ENCODE data around the gene ARHGAP10.

ARHGAP10 gene

GRCh38 chr4:147683717-147684700 lies 47.9 kb upstream of the ARHGAP10 start, which contains the start of gene PRMT9:
Gene PRMT9 (minus strand): TSS chr4:147684163. CDS start chr4:147683987, 176 bp downstream.
- TF ChIP-seq ZBTB7A (IDR thresholded peaks at IDR 0.05; ENCODE audit: low read depth) (peak; percentile 78; the same call in 1 of the 2 replicates), CREB1 (IDR thresholded peaks at IDR 0.05; ENCODE audit: low read depth) (peak; percentile 95), USF1 (IDR thresholded peaks at IDR 0.05) (peak; percentile 71), EP300 (IDR thresholded peaks at IDR 0.05; ENCODE audit: borderline replicate concordance) (no peak; the same call in 1 of the 2 replicates), TCF12 (IDR thresholded peaks at IDR 0.05; ENCODE audit: low read depth) (peak; percentile 74), CEBPB (IDR thresholded peaks at IDR 0.05) (0 out of 2 replicates have a peak, but pooled peaks have one; percentile 4), MAX (IDR thresholded peaks at IDR 0.05) (peak; percentile 84), RAD21 (IDR thresholded peaks at IDR 0.05; ENCODE audit: low read depth) (no peak), TAF1 (IDR thresholded peaks at IDR 0.05; ENCODE audit: low read depth) (peak; percentile 85), EGR1 (IDR thresholded peaks at IDR 0.05) (0 out of 2 replicates have a peak, but pooled peaks have one; percentile 25), YY1 (IDR thresholded peaks at IDR 0.05; ENCODE audit: low read depth) (peak; percentile 34; the same call in 1 of the 2 replicates), NFIC (IDR thresholded peaks at IDR 0.05) (0 out of 2 replicates have a peak, but pooled peaks have one; percentile 44), FOXM1 (IDR thresholded peaks at IDR 0.05; ENCODE audit: borderline replicate concordance, low read depth) (no peak), REST (IDR thresholded peaks at IDR 0.05; ENCODE audit: low read depth) (no peak), TEAD4 (IDR thresholded peaks at IDR 0.05) (peak; percentile 58)

- no peak for TF ChIP-seq TCF12 (IDR thresholded peaks at IDR 0.05; ENCODE audit: low read depth)
- TF ChIP-seq TEAD4 (IDR thresholded peaks at IDR 0.05) = no peak
- TF ChIP-seq FOXM1 (IDR thresholded peaks at IDR 0.05; ENCODE audit: borderline replicate concordance, low read depth) = no peak
- no peak for TF ChIP-seq EGR1 (IDR thresholded peaks at IDR 0.05)
- no peak for TF ChIP-seq EP300 (IDR thresholded peaks at IDR 0.05; ENCODE audit: borderline replicate concordance)
- no peak for TF ChIP-seq CEBPB (IDR thresholded peaks at IDR 0.05)
- TF ChIP-seq TAF1 (IDR thresholded peaks at IDR 0.05; ENCODE audit: low read depth) = no peak
- TF ChIP-seq NFIC (IDR thresholded peaks at IDR 0.05) = no peak
- no peak for TF ChIP-seq ZBTB7A (IDR thresholded peaks at IDR 0.05; ENCODE audit: low read depth)
- TF ChIP-seq MAX (IDR thresholded peaks at IDR 0.05) = no peak
- no peak for TF ChIP-seq RAD21 (IDR thresholded peaks at IDR 0.05; ENCODE audit: low read depth)
- TF ChIP-seq YY1 (IDR thresholded peaks at IDR 0.05; ENCODE audit: low read depth) = no peak
- TF ChIP-seq USF1 (IDR thresholded peaks at IDR 0.05) = no peak
- no peak for TF ChIP-seq REST (IDR thresholded peaks at IDR 0.05; ENCODE audit: low read depth)
- no peak for TF ChIP-seq CREB1 (IDR thresholded peaks at IDR 0.05; ENCODE audit: low read depth)
These were observed 42.8 kb upstream of the ARHGAP10 start for GRCh38 chr4:147689067-147689466.

GRCh38 chr4:147691820-147692219 lies 40.1 kb upstream of the ARHGAP10 start:
- TF ChIP-seq CEBPB (IDR thresholded peaks at IDR 0.05) (no peak), TEAD4 (IDR thresholded peaks at IDR 0.05) (no peak), MAX (IDR thresholded peaks at IDR 0.05) (no peak), TAF1 (IDR thresholded peaks at IDR 0.05; ENCODE audit: low read depth) (no peak), EP300 (IDR thresholded peaks at IDR 0.05; ENCODE audit: borderline replicate concordance) (no peak), ZBTB7A (IDR thresholded peaks at IDR 0.05; ENCODE audit: low read depth) (no peak), CREB1 (IDR thresholded peaks at IDR 0.05; ENCODE audit: low read depth) (no peak), EGR1 (IDR thresholded peaks at IDR 0.05) (no peak), YY1 (IDR thresholded peaks at IDR 0.05; ENCODE audit: low read depth) (no peak), FOXM1 (IDR thresholded peaks at IDR 0.05; ENCODE audit: borderline replicate concordance, low read depth) (no peak), REST (IDR thresholded peaks at IDR 0.05; ENCODE audit: low read depth) (no peak), NFIC (IDR thresholded peaks at IDR 0.05) (no peak), RAD21 (IDR thresholded peaks at IDR 0.05; ENCODE audit: low read depth) (no peak), USF1 (IDR thresholded peaks at IDR 0.05) (no peak), TCF12 (IDR thresholded peaks at IDR 0.05; ENCODE audit: low read depth) (no peak)
